NCI-H2196 (cell line): Measurements from ENCODE around the gene YRDC.

Experiments
- DNase-seq: peaks from one replicate; lab custom pipeline; 2025; ENCODE audit not compliant: unreplicated experiment; lab: John Stamatoyannopoulos, UW

The YRDC gene

GRCh38 chr1:37822906-37823815 is 15.2 kb upstream of the YRDC start:
- DNase-seq = no peak

DNA sequence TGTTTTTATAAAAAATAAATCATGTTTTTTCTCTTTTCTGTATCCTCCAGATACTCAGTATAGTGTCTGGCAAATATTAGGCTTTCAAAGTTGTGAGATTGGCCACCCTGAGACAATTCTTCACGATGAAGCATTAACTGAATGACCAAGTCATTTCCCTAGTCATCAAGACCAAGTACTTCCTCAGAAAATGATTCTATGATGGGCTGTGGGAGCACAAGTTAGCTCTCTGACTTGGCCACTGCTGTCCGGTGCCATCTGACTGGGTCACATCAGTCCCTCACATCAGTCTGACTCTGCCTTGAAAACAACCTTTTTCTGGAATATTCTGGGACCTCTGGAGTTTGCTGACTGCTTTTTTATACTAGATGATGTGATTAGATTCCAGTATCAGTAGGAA is 13.5 kb upstream of the YRDC start:
- no peak for DNase-seq

DNA sequence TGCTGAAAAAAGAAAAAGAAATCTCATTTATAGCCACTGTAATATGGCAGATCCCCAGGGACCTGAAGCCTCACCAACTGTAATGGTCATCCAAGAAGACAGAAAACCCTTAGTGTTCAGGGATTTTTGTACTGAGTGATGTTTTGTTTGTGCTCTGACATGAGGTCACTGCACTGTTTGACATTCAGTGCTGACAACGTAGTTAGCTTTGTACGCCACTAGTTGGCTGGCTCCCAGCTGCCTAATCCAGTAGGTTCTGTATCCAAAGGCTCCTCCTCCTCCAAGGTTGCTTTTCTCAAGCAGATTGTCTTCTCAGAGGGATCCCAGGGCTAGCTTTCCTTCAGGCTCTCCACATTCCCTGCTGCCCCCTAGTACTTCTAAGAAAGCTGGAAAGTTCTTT is 9.5 kb upstream of the YRDC start:
- DNase-seq = peak; percentile 48

DNA sequence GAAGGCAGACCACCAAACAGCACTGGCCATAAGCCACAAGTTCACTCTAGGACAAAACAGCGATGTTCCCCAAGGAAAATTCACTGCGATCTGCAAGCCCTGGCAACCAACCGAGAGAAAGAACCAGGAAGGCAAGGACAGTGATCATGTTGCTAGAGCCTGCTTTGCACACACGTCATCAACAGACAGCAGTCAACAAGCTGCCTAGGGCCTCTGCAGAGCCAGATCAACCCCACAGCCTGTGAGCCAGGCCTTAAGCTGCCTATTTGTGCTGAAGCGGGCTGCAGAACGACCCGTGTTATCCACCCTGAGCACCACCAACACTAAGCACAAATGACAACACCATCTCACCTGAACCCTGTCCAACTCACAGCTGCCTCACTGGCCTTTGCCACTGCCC is 6.2 kb upstream of the YRDC start:
- no peak for DNase-seq

DNA sequence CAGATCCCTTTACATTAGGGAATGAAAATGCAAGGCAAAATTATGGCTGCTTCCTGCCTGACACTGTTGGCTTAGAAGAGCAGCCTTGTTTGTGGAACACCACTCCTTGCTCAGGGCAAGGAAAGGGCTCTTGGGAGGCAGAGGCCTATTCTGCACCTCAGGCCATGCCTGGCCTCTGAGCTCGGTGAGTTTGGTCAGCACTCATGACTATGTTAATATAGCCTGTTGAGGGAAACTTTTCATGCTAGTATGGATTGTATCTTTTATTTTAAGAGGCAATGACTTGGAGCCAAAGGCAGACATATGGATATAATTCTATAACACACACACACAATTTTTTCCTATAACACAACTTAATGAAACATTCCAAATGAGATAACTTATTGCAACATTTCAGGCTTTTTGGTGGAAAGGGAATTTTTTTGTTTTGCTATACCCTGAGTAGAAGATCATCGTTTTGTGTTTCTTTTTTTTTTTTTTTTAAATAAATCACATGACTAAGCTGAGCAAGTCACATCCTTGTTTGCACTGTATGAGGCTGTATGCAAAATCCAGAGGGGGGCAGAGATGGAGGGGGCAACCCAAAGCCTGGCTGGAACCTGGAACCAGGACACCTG is 5.6 kb upstream of the YRDC start:
- no peak for DNase-seq

DNA sequence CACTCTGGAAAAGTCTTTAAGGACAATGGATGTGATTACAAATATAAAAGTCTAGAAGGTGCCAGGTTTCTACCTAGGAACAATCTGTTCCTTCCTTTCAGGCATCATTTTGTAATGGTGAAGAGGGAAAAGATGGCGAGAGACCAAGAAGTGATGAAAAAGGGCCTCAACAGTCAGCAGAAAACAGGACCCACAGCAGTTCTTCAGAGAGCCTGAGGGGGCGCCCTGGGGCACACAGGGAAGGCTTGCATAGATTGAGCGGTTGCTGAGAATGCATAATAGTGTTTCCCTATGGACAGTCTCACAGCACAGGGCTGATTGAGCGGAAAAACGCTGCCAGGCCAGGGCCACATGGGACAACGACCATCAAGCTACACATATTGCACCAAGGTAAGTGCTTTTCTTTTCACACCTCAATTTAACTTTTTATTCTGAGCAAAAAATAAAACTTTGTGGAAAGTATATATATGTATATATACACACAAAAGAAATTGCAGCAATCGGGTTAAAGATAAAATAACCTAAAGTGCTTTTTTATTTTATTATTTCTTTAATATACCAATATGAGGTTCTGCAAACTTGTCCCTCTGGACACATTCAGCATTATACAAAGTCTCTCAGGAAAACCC is 3.1 kb upstream of the YRDC start:
- peak; percentile 83 for DNase-seq

GRCh38 chr1:37809942-37810341 is 1.9 kb upstream of the YRDC start:
- DNase-seq = no peak

DNA sequence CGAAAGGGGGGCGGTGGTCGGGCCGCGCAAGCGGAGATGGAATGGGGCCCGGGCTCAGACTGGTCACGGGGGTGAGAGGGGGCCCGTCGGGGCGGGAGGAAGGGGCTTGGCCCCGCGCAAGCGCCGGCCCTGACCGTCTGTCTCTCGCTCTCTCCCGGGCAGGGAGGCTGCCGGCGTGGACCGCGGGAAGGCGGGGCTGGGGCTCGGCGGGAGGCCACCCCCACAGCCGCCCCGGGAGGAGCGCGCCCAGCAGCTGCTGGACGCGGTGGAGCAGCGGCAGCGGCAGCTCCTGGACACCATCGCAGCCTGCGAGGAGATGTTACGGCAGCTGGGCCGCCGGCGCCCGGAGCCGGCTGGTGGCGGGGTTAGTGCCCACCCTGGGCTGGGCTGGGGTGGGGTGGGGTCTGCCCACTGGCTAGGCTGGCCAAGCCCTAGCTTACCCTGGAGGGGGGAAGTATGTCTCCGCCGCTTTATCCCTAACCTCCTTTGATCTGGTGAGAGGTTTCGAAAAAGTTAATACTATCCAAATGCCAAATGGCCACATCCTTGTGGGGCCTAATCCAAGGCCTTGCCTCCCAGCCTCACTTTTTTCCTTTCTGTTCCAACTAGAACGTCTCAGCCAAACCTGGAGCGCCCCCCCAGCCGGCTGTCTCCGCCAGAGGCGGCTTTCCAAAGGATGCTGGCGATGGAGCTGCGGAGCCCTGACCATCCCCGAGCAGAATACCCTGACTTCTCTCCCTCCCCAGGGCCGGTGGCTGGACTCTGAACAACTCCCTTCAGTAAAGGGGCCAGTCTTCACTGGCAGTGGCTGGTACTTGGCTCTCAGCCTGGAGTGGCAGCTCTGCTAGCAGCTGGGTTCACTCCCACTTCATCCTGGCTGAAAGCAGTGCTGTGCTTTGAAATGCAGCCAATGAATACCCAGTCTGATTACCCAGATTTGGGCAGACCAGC is 636 bp upstream of the YRDC start:
- DNase-seq = peak; percentile 76

GRCh38 chr1:37807220-37807554 is 821 bp downstream of the YRDC start:
- DNase-seq = no peak

DNA sequence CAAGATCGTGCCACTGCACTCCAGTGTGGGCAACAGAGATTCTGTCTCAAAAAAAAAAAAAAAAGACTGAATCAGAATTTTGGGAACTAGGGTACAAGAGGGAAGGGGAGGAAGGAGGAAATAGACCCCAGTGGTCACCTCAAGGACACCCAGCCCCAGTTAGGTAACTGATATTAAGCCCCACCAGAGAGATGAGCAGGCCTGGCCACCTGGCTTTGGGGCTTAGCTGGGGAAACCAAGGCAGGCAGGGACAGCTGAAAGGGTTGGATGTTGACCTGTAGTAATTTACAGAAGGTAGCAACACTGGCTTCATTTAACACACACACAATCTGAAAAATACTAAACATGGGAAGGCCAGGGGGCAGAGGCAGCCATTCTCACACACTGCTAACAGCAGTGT is 5.6 kb downstream of the YRDC start:
- DNase-seq = no peak

DNA sequence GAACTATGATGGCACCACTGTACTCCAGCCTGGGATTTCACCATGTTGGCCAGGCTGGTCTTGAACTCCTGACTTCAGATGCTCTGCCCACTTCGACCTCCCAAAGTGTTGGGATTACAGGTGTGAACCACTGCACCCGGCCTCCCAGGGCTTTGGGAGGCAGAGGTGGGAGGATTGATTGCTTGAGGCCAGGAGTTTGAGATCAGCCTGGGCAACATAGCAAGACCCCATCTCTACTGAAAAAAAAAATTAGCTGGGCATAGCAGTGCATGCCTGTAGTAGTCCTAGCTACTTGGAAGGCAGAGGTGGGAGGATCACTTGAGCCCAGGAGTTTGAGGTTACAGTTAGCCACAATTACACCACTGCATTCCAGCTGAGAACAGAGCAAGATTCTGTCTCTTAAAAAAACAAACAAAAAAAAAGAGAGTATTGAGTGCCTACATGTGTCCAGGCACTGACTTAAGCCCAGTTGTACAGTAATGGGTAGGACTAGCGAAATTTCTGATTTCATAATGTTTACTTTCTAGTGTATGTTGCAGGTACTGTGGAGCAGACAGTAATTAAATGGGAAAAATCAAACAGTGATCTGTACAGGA is 10.2 kb downstream of the YRDC start:
- no peak for DNase-seq

DNA sequence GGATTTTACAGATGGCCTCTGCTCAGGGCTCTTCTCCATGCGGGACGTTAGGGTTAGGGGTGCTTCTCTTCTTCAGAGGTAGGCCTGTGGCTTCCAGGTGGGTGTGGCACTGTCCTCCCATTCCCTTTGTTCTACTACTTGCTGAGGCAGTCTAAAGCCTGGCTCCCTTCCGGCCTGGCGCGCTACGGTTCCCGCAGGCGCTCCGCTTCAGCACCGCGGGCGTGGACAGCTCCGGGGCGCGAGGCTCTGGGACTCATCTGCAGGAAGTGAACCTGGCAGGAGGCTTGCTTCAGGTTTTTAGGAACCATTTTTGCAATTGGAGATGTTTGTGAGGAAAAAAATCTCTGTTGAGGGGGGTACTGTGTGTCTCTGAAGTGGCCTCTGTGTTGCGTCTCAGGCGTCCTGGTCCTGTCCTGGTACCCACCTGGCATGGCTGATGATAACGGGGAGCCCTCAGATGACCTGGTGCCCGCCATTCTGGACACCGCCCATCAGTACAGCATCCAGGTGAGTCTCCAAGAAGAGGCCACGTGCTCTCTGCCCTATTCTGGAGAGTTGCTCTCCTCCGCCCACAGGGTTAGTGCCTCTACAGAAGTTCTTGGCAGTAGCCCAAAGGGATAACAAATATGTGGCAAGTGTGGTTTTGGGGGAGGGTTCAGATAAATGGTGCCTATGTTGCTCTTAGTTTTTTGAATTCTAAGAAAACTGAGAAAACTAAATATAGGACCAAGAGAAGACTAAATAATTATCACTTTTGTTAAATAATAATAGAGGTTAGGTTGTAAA is 12.5 kb downstream of the YRDC start:
- peak; percentile 47 for DNase-seq

DNA sequence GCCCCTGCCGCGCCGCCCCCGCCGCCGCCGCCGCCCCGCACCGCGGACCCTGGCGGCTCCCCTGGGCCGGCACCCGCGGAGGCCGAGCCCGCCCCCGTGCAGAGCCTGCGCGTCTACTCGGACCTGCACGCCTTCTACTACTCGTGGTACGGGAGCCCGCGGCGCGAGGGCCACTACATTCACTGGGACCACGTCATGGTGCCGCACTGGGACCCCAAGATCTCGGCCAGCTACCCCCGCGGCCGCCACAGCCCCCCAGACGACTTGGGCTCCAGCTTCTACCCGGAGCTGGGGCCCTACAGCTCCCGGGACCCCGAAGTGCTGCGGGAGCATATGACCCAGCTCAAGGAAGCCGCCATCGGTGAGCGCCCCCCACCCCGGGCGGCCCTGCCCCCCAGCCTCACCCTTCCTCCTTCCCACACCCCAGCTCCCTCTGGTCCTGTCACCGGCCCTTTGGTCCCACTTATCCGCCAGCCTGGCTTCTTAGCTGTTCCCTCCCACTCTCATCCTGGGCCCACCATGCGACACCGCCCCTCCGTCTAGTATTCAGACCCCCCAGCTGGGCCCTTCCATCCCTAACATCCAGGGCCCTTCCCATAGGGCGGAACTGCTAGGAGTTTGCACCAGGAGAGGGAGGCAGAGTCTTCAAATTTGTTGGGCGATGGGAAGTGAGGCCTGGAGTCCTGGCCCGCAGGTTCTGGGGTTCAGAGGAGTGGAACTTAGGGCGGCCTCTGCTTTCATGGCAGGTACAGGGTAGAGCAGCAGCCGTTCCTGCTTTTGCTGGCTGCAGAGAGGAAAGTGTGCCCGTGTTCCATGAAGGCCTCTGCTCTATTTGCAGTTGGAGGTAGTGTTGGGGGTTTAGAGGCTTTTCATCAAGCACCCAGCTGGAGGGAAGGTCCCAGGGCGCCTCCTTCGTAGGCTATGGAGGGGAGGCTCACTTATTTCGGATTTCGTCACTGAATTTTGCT is 13.4 kb downstream of the YRDC start:
- DNase-seq = no peak

- DNase-seq = peak; percentile 62
These were observed 14.1 kb downstream of the YRDC start, which contains the start of gene MANEAL for GRCh38 chr1:37793773-37794371. Gene MANEAL (plus strand): TSS chr1:37793847. CDS start chr1:37794183, 336 bp downstream.

DNA sequence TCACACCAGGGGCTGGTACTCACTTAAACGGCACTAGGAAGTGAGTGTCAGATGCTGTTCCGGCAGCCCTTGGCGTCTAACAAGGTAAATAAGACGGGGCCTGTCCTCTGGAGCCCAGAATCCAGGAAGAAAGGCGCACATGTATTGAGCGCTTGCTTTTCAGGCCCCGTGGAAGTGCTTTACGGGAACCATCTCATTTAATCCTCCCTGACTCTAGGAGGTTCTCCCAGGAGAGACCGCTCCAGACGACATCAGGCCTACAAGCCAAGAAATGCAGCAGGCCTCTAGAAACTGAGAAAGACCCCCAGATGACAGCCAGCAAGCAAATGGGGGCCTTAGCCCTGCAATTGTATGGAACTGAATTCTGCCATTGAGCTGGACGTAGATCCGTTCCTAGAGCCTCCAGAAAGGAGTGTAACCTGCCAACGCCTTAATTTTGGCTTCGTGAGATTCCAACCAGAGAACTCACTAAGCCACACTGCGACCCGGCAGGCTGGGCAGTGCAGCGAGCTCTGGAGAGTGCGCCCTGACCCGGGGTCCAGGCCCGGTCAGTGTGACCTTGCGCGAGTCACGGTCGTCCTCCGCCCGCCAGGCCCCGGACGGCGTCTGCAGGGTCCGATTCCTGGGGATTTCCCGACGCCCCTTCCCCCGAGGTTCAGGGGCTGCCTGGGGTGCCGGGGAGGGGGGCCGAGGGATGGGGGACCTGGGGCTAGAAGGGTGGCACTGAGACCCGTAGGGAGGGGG is 14.9 kb downstream of the YRDC start:
- DNase-seq = no peak

DNA sequence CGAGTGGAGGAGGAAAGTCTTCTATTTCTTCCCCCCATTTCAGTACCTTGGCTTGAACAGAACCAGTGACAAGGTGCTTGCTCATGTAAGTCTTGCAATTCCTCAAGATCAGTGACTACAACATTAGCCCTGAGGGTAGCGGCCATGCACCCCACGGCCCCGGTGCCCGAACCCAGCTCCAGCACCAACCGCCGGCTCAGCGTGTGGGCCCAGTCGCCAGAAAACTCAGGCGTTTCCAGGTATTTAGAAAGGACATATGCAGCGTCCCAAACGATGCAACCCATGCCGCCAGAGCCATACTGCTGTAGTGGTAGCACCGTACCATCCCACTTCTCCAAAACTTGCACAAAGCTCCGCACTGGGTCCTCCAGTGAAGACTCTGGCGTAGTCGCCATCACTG is 25.5 kb downstream of the YRDC start:
- DNase-seq = no peak

GRCh38 chr1:37778654-37779053 is 29.4 kb downstream of the YRDC start:
- DNase-seq = no peak
